Endothelial cell of umbilical vein (primary cell): ENCODE results near the gene TEP1. TPM values are rescaled to one million over a fixed set of nuclear protein-coding genes. Genes with fewer than 3 reads are reported as not detected.
"Not testable (repeated sequence)": the region's sequence is repeated elsewhere in the genome, so short reads cannot be mapped to it uniquely, and the experiment has no call there.

ENCODE experiments used
- BruUV-seq: library from RNA; stranded (reverse); fragments of 400-500 nt; replicated peaks from 2 replicates; lab custom pipeline; 2021; lab: Mats Ljungman, UMichigan
- CTCF ChIA-PET: fragments of 300-600, 350-600 bp; sonication (Branson Sonifier 250); formaldehyde crosslinking; loops from one replicate; lab custom pipeline; 2021; ENCODE audit warnings: antibody characterized with exemption, inconsistent platforms; lab: Charles Lee
- POLR2A ChIA-PET: fragments of 300-600, 350-600 bp; sonication (Branson Sonifier 250); formaldehyde crosslinking; loops from one replicate; lab custom pipeline; 2021; ENCODE audit warnings: antibody characterized with exemption, inconsistent platforms; lab: Charles Lee
- DNase-seq: peaks from one replicate; pipeline ENCODE4 v3.0.0-alpha.2; 2011; ENCODE audit warnings: low read depth, low spot score
- FAIRE-seq: peaks from 2 replicates; lab custom pipeline; 2011; peaks lifted over from hg19 to GRCh38; lab: Jason Lieb, UNC
- H2AFZ ChIP-seq: 2 replicates; pipeline ENCODE4 v1.6.0; 2012; ENCODE audit warnings: low read depth, low read length, control low read depth, inconsistent platforms
- H3K27ac ChIP-seq: 2 replicates; pipeline ENCODE4 v1.5.1; 2011; ENCODE audit warnings: low read depth, mild to moderate bottlenecking, control low read depth, low read length, moderate library complexity; ENCODE audit not compliant: insufficient read depth
- H3K27me3 ChIP-seq, 2 experiments: 2 replicates each; pipeline versions ENCODE4 v1.6.0 to v1.6.1; 2011; ENCODE audit warnings: low read length in 2 of 2, mixed read lengths in 1 of 2; ENCODE audit not compliant: control insufficient read depth in 2 of 2, insufficient read depth in 2 of 2
- H3K36me3 ChIP-seq, 2 experiments: 2 replicates in 1 of 2; 3 replicates in 1 of 2; pipeline ENCODE4 v1.5.1; 2011; ENCODE audit warnings: low read length in 2 of 2, mild to moderate bottlenecking in 1 of 2, moderate library complexity in 1 of 2; ENCODE audit not compliant: control insufficient read depth in 2 of 2, insufficient read depth in 2 of 2; ENCODE audit errors: extremely low read depth in 1 of 2
- H3K4me1 ChIP-seq: 3 replicates; pipeline ENCODE4 v1.5.1; 2011; ENCODE audit warnings: mild to moderate bottlenecking, low read length; ENCODE audit not compliant: control insufficient read depth, insufficient read depth; ENCODE audit errors: extremely low read depth
- H3K4me2 ChIP-seq: 2 replicates; pipeline ENCODE4 v1.6.1; 2011; ENCODE audit warnings: low read length, control low read depth, mixed read lengths; ENCODE audit not compliant: insufficient read depth
- H3K4me3 ChIP-seq, 3 experiments: fragments of 200-600 bp in 1 of 3; sonication (generic), shearing (Covaris generic) in 1 of 3; replicated peaks in 1 of 3; 2 replicates each; pipeline ENCODE4 v1.5.1; 2011 to 2016; ENCODE audit warnings: control low read depth in 3 of 3, low read length in 3 of 3, mild to moderate bottlenecking in 2 of 3, inconsistent platforms in 1 of 3, low read depth in 1 of 3, moderate library complexity in 1 of 3; ENCODE audit not compliant: insufficient read depth in 1 of 3
- H3K79me2 ChIP-seq: 2 replicates; pipeline ENCODE4 v1.6.0; 2012; ENCODE audit warnings: low read length, inconsistent platforms; ENCODE audit not compliant: control insufficient read depth, insufficient read depth
- H3K9ac ChIP-seq: replicated peaks from 2 replicates; pipeline ENCODE3; 2011; ENCODE audit warnings: low read length, control low read depth; ENCODE audit not compliant: insufficient read depth; ENCODE audit errors: extremely low read depth
- H3K9me1 ChIP-seq: replicated peaks from 3 replicates; pipeline ENCODE4 v1.6.0; 2011; ENCODE audit warnings: mild to moderate bottlenecking, low read length; ENCODE audit not compliant: control insufficient read depth, insufficient read depth; ENCODE audit errors: extremely low read depth
- H3K9me3 ChIP-seq: replicated peaks from 2 replicates; pipeline ENCODE4 v1.5.1; 2012; ENCODE audit warnings: low read length, inconsistent platforms; ENCODE audit not compliant: control insufficient read depth, insufficient read depth
- H4K20me1 ChIP-seq: replicated peaks from 2 replicates; pipeline ENCODE3; 2011; ENCODE audit warnings: mild to moderate bottlenecking, low read length; ENCODE audit not compliant: control insufficient read depth, insufficient read depth; ENCODE audit errors: extremely low read depth
- CTCF ChIP-seq, 2 donors: IDR thresholded peaks; 1 replicate in 1 of 2; 2 replicates in 1 of 2; pipeline ENCODE4 v1.5.1; 2011; ENCODE audit warnings: low read length in 2 of 2, mild to moderate bottlenecking in 2 of 2, moderate library complexity in 2 of 2, control low read depth in 1 of 2, inconsistent platforms in 1 of 2, low read depth in 1 of 2; ENCODE audit not compliant: insufficient read depth in 1 of 2; ENCODE audit errors: extremely low read depth in 1 of 2
- EZH2 ChIP-seq: IDR thresholded peaks from 2 replicates; pipeline ENCODE4 v1.6.1; 2012; ENCODE audit warnings: borderline replicate concordance, low read depth, mild to moderate bottlenecking, moderate library complexity, low read length, inconsistent platforms; ENCODE audit not compliant: severe bottlenecking
- FOS ChIP-seq: IDR thresholded peaks from 2 replicates; pipeline ENCODE4 v1.6.1; 2011; ENCODE audit warnings: mild to moderate bottlenecking, low read length, moderate library complexity, borderline replicate concordance; ENCODE audit not compliant: insufficient read depth
- GATA2 ChIP-seq: IDR thresholded peaks from 2 replicates; pipeline ENCODE4 v1.7.0; 2011; ENCODE audit warnings: low read depth, mild to moderate bottlenecking, moderate library complexity, mixed read lengths, low read length; ENCODE audit not compliant: insufficient read length, insufficient read depth
- JUN ChIP-seq: IDR thresholded peaks from 2 replicates; pipeline ENCODE4 v1.6.1; 2011; ENCODE audit warnings: borderline replicate concordance, low read depth; ENCODE audit not compliant: insufficient read length, insufficient read depth
- MAX ChIP-seq: IDR thresholded peaks from 2 replicates; pipeline ENCODE4 v1.6.1; 2011; ENCODE audit not compliant: insufficient read depth, insufficient read length
- MYC ChIP-seq: IDR thresholded peaks from one replicate; pipeline ENCODE4 v1.6.1; 2011; ENCODE audit warnings: mild to moderate bottlenecking, low read depth, low read length
- POLR2A ChIP-seq: IDR thresholded peaks from 2 replicates; pipeline ENCODE4 v1.6.1; 2012; ENCODE audit warnings: low read depth, mild to moderate bottlenecking, control low read depth, low read length
- POLR2AphosphoS5 ChIP-seq: IDR thresholded peaks from 2 replicates; pipeline ENCODE4 v1.6.1; 2012; ENCODE audit warnings: low read depth, mild to moderate bottlenecking, control low read depth, low read length, moderate library complexity; ENCODE audit not compliant: insufficient read depth
- dilution Hi-C: fragments of 300-500 bp; cut with MboI; formaldehyde crosslinking; loops from one replicate; pipeline ENCODE4 v1.15.0; 2019; ENCODE audit warnings: low sequenced_read_pairs; ENCODE audit not compliant: extremely low pct_ligation_motif_present
- intact Hi-C: fragments of 100-400 bp; cut with micrococcal nuclease; formaldehyde crosslinking; loops from one replicate; pipeline ENCODE4 v1.10.0; 2022
- polyA plus RNA-seq, 4 experiments: library from polyadenylated mRNA; depleted of rRNA in 3 of 4; stranded (reverse) in 3 of 4; unstranded in 1 of 4; fragments of >200 nt; gene quantifications; 2 replicates each; pipeline versions ENCODE4 v1.2.1 to v1.2.3, GENCODE V29; 2011 to 2012; ENCODE audit warnings: missing spikeins in 1 of 4
- total RNA-seq: library from RNA; stranded (reverse); gene quantifications from 2 replicates; pipeline ENCODE4 v1.2.3, GENCODE V29; 2021

TEP1 gene
- total and polyA plus RNA-seq, 2 donors (not counting 3 experiments of a cell fraction or from before 2014, with no cell fraction given) = 19.6 to 44.6 TPM

GRCh38 chr14:20446889-20447288 is 33.6 kb upstream of the TEP1 start:
- Histone ChIP-seq H3K27ac (no peak overlapping the region), H4K20me1 (no peaks in the 10 kb centered on the region), H2AFZ (no peak overlapping the region), H3K9ac (no peak overlapping the region), H3K4me3 (no peak overlapping the region), H3K9me1 (no peaks in the 10 kb centered on the region), H3K4me1 (no peaks in the 10 kb centered on the region), H3K36me3 (peaks cover 32 to 36% of the 10 kb centered on the region in 2 experiments), H3K79me2 (no peaks in the 10 kb centered on the region), H3K4me2 (no peak overlapping the region), H3K27me3 (no peaks in the 10 kb centered on the region), H3K9me3 (no peaks in the 10 kb centered on the region)
- FAIRE-seq (no peak), DNase-seq (no peak)
- intact Hi-C loops = no loop called here
- TF ChIP-seq POLR2AphosphoS5 = no peak
- TF ChIP-seq POLR2A = no peak
- no peak for TF ChIP-seq JUN
- no peak for TF ChIP-seq CTCF (IDR thresholded peaks at IDR 0.05; ENCODE audit: extremely low read depth in 1 of 2, insufficient read depth in 1 of 2, low read depth in 1 of 2, low read length in 2 of 2)
- no peak for TF ChIP-seq MYC
- no peak for TF ChIP-seq MAX
- TF ChIP-seq GATA2 = no peak
- no peak for TF ChIP-seq EZH2
- TF ChIP-seq FOS = no peak
- BruUV-seq = no TSS peak
- dilution Hi-C loops = no loop called here
- ChIA-PET POLR2A (interaction anchor here (0.7 kb wide), 1 partner anchor 8 kb away, joined by 5 read pairs; no protein-coding TSS in a partner anchor), CTCF (no interaction called here)

GRCh38 chr14:20443650-20444049 is 30.3 kb upstream of the TEP1 start:
- FAIRE-seq, H3K9me1 ChIP-seq, H3K9me3 ChIP-seq, H2AFZ ChIP-seq, H3K27me3 ChIP-seq, H3K4me3 ChIP-seq, H3K9ac ChIP-seq, H3K27ac ChIP-seq, H3K4me1 ChIP-seq, intact Hi-C loops, POLR2A ChIA-PET, H4K20me1 ChIP-seq, DNase-seq, H3K79me2 ChIP-seq, dilution Hi-C loops, H3K4me2 ChIP-seq: not testable (repeated sequence)
- TSS peak; percentile 5 for BruUV-seq
- CTCF ChIA-PET = interaction anchor here (2.5 kb wide), 1 partner anchor 29 kb away, joined by 13 read pairs; no protein-coding TSS in a partner anchor
- H3K36me3 ChIP-seq = peaks cover 14 to 23% of the 10 kb centered on the region in 2 experiments
